ENCODE measurements around the gene LYL1.

The LYL1 gene

GRCh38 chr19:13091400-13092157 lies 11.1 kb downstream of the LYL1 start:
- no peak for DNase-seq

GRCh38 chr19:13090511-13091231 lies 12.0 kb downstream of the LYL1 start:
- DNase-seq: no peak

GRCh38 chr19:13089857-13090507 lies 12.7 kb downstream of the LYL1 start:
- DNase-seq: no peak

- no peak for DNase-seq
Observed at GRCh38 chr19:13089139-13089856, 13.4 kb downstream of the LYL1 start.

GRCh38 chr19:13087795-13088537 lies 14.7 kb downstream of the LYL1 start:
- DNase-seq: no peak

GRCh38 chr19:13087295-13087694 lies 15.4 kb downstream of the LYL1 start:
- DNase-seq: no peak

GRCh38 chr19:13086341-13086740 lies 16.3 kb downstream of the LYL1 start:
- no peak for DNase-seq

- DNase-seq: no peak
Observed at GRCh38 chr19:13085666-13086065, 17.0 kb downstream of the LYL1 start.

GRCh38 chr19:13083627-13084026 lies 19.0 kb downstream of the LYL1 start:
- no peak for DNase-seq

- DNase-seq: no peak
Observed at GRCh38 chr19:13083008-13083404, 19.7 kb downstream of the LYL1 start.

- no peak for DNase-seq
Observed at GRCh38 chr19:13082192-13083007, 20.3 kb downstream of the LYL1 start.

GRCh38 chr19:13079542-13079986 lies 23.1 kb downstream of the LYL1 start:
- DNase-seq: no peak

- DNase-seq: no peak
Observed at GRCh38 chr19:13078897-13079541, 23.6 kb downstream of the LYL1 start.

GRCh38 chr19:13078381-13078780 lies 24.3 kb downstream of the LYL1 start:
- no peak for DNase-seq

GRCh38 chr19:13077240-13077639 lies 25.4 kb downstream of the LYL1 start:
- DNase-seq: no peak

GRCh38 chr19:13076787-13077186 lies 25.9 kb downstream of the LYL1 start:
- no peak for DNase-seq

GRCh38 chr19:13076320-13076719 lies 26.3 kb downstream of the LYL1 start:
- no peak for DNase-seq

GRCh38 chr19:13074378-13074777 lies 28.3 kb downstream of the LYL1 start:
- DNase-seq: no peak

GRCh38 chr19:13073263-13073662 lies 29.4 kb downstream of the LYL1 start:
- no peak for DNase-seq

- no peak for DNase-seq
Observed at GRCh38 chr19:13072188-13072908, 30.3 kb downstream of the LYL1 start.
